ENCODE data around the gene SEC24B. TPM values are rescaled to one million over a fixed set of nuclear protein-coding genes. Genes with fewer than 3 reads are reported as not detected.

Gene SEC24B
- total RNA-seq, 1 experiment from 2014 or later = 27.1 TPM

GRCh38 chr4:109545401-109545800 lies 111.8 kb downstream of the SEC24B start:
- Histone ChIP-seq H2BK20ac (ENCODE audit: low read depth, low read length, poor library complexity, severe bottlenecking) (no peak overlapping the region), H4K20me1 (ENCODE audit: control insufficient read depth, insufficient read depth, insufficient read length) (no peaks in the 10 kb centered on the region), H3K4ac (ENCODE audit: low read depth, low read length) (no peak overlapping the region), H2AK5ac (ENCODE audit: insufficient read length, low read length) (no peak overlapping the region), H3K9me3 (ENCODE audit: control insufficient read depth, low read depth, low read length) (no peaks in the 10 kb centered on the region), H4K91ac (ENCODE audit: insufficient read length, low read depth, low read length) (no peak overlapping the region), H2BK5ac (ENCODE audit: insufficient read length, low read length) (no peak overlapping the region), H3K23me2 (ENCODE audit: insufficient read length, low read depth, low read length, poor library complexity, severe bottlenecking) (no peaks in the 10 kb centered on the region), H3K27ac (ENCODE audit: insufficient read length, low read depth, low read length) (no peak overlapping the region), H4K5ac (ENCODE audit: insufficient read length, low read depth, low read length) (no peak overlapping the region), H3K9ac (ENCODE audit: extremely low read depth, insufficient read length, low read length) (no peak overlapping the region), H4K8ac (replicated peaks; ENCODE audit: insufficient read length, low read depth, low read length) (no peak overlapping the region), H3K18ac (ENCODE audit: insufficient read length, low read depth, low read length) (no peak overlapping the region), H3T11ph (ENCODE audit: low read length) (no peak overlapping the region), H3K23ac (ENCODE audit: insufficient read length, low read depth, low read length) (no peak overlapping the region), H2BK15ac (ENCODE audit: low read depth, low read length) (no peak overlapping the region), H2BK12ac (ENCODE audit: insufficient read length, low read depth, low read length) (no peak overlapping the region), H3K79me2 (ENCODE audit: insufficient read depth, low read length) (no peaks in the 10 kb centered on the region), H3K4me2 (ENCODE audit: insufficient read depth, insufficient read length, low read length) (no peak overlapping the region), H2AFZ (ENCODE audit: low read length) (no peak overlapping the region), H2BK120ac (ENCODE audit: low read depth, low read length, poor library complexity, severe bottlenecking) (no peak overlapping the region), H3K56ac (ENCODE audit: insufficient read length, low read depth, low read length) (no peak overlapping the region), H3K14ac (ENCODE audit: insufficient read depth, low read length) (no peak overlapping the region), H3K79me1 (ENCODE audit: insufficient read depth, low read depth, low read length, poor library complexity, severe bottlenecking) (no peaks in the 10 kb centered on the region), H3K27me3 (ENCODE audit: insufficient read depth, low read length) (no peaks in the 10 kb centered on the region), H3K4me1 (ENCODE audit: insufficient read depth, low read length) (no peaks in the 10 kb centered on the region)
- WGBS (ENCODE audit: extremely low coverage, insufficient read length, low lambda C conversion rate) = no CpG with 5 or more reads among the region's 1 CpG
- no peak for TF ChIP-seq CTCF (conservative IDR thresholded peaks at IDR 0.05)
- H3K9me3 Mint-ChIP-seq = no peaks in the 10 kb centered on the region
- H3K27ac Mint-ChIP-seq = no peak overlapping the region
- no peaks in the 10 kb centered on the region for H3K4me1 Mint-ChIP-seq
- no peaks in the 10 kb centered on the region for H3K27me3 Mint-ChIP-seq (ENCODE audit: low read depth)
- peaks cover 0 to 11% (median 1%) of the 10 kb centered on the region in 3 experiments; a peak in 4 of 7 replicates for H3K36me3 Mint-ChIP-seq (ENCODE audit: insufficient read depth in 1 of 3, low read depth in 3 of 3)
- H3K4me3 Mint-ChIP-seq = no peak overlapping the region
- DNase-seq = no peak

Data from H9 (cell line).